MCF 10A (cell line): ENCODE measurements around the gene PHACTR3. TPM values are rescaled to one million over a fixed set of nuclear protein-coding genes. Genes with fewer than 3 reads are reported as not detected.
A peak's percentile ranks its signal among the peaks of the same experiment; 100 is the strongest.

Source experiments
- BruUV-seq: library from RNA; stranded (reverse); fragments of 400-500 nt; replicated peaks from 2 replicates; lab custom pipeline; 2021; lab: Mats Ljungman, UMichigan
- CTCF ChIA-PET: fragments of 300-600 bp; sonication (Branson Sonifier 250); formaldehyde crosslinking; extraction: SDS; loops from one replicate; lab custom pipeline; 2021; ENCODE audit warnings: antibody characterized with exemption, inconsistent platforms; lab: Yijun Ruan, JAX
- POLR2A ChIA-PET: fragments of 300-600, 350-650 bp; sonication (Branson Sonifier 250); formaldehyde crosslinking; extraction: SDS; loops from one replicate; lab custom pipeline; 2020; ENCODE audit warnings: antibody characterized with exemption, inconsistent platforms; lab: Yijun Ruan, JAX
- DNase-seq: peaks from one replicate; pipeline ENCODE4 v3.0.0-alpha.2; 2018; ENCODE audit not compliant: unreplicated experiment
- H3K27ac Mint-ChIP-seq: one replicate; pipeline ENCODE4 v1.8.0; 2022; ENCODE audit warnings: mild to moderate bottlenecking, low read depth, mixed read lengths; ENCODE audit not compliant: unreplicated experiment
- H3K27me3 Mint-ChIP-seq: one replicate; pipeline ENCODE4 v1.8.0; 2022; ENCODE audit warnings: mixed read lengths; ENCODE audit not compliant: insufficient read depth, unreplicated experiment
- H3K36me3 Mint-ChIP-seq: one replicate; pipeline ENCODE4 v1.8.0; 2022; ENCODE audit warnings: mild to moderate bottlenecking, moderate library complexity, mixed read lengths; ENCODE audit not compliant: insufficient read depth, unreplicated experiment
- H3K4me1 Mint-ChIP-seq: one replicate; pipeline ENCODE4 v1.8.0; 2022; ENCODE audit warnings: mixed read lengths; ENCODE audit not compliant: insufficient read depth, unreplicated experiment
- H3K4me3 Mint-ChIP-seq: one replicate; pipeline ENCODE4 v1.8.0; 2022; ENCODE audit warnings: mild to moderate bottlenecking, moderate library complexity, mixed read lengths; ENCODE audit not compliant: unreplicated experiment
- H3K9me3 Mint-ChIP-seq: one replicate; pipeline ENCODE4 v1.8.0; 2022; ENCODE audit warnings: mixed read lengths; ENCODE audit not compliant: unreplicated experiment
- intact Hi-C: fragments of 100-400 bp; cut with micrococcal nuclease; formaldehyde crosslinking; loops from 2 replicates; pipeline ENCODE4 v1.14.1; 2022
- total RNA-seq: library from RNA; stranded (reverse); gene quantifications from 2 replicates; pipeline ENCODE4 v1.2.3, GENCODE V29; 2022
- TF ChIP-seq, protein P1 (sequence below): fragments of 200-600 bp; IDR thresholded peaks from one replicate; pipeline ENCODE4 v1.8.0; 2022; ENCODE audit warnings: antibody characterized with exemption, mild to moderate bottlenecking; ENCODE audit not compliant: unreplicated experiment

The PHACTR3 gene
- total RNA-seq, 1 experiment from 2014 or later = 22.8 TPM

DNA sequence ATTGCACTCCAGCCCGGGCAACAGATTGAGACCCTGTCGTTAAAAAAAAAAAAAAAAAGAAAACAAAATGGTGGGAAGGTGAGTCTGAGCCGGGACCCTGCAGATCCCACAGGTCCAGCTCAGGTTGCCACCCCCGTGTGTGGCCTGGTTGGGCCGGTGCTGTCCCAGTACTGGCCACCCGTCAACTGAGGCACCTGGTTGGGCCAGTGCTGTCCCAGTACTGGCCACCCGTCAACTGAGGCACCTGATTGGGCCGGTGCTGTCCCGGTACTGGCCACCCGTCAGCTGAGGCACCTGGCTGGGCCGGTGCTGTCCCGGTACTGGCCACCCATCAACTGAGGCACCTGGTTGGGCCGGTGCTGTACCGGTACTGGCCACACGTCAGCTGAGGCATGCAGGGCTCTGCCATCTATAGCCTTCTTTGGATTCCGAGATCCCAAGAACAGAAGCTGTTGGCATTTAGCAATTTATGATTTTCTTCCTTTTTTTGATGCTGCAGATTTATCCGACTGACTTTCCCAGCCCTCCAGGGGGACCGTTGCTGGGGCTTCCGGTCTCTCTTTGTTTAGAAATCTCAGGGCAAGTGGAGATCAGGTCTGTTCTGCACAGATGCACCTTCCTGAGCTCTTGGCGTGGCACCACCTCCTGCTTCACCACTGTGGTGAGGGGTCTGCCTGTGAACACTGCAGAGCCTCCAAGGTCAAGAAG is 215.3 kb downstream of the PHACTR3 start:
- Mint-ChIP-seq H3K9me3 (no peaks in the 10 kb centered on the region), H3K36me3 (no peaks in the 10 kb centered on the region), H3K4me1 (peaks cover 24% of the 10 kb centered on the region), H3K27me3 (no peaks in the 10 kb centered on the region), H3K27ac (peak overlapping the region; percentile 97), H3K4me3 (no peak overlapping the region)
- ChIA-PET CTCF (interaction anchor here (0.5 to 3.3 kb wide), 10 partner anchors 11 to 254 kb away, joined by 3 to 36 read pairs (median 3); no protein-coding TSS in a partner anchor), POLR2A (interaction anchor here (0.6 to 3.1 kb wide), 7 partner anchors 10 to 121 kb away, joined by 3 to 18 read pairs (median 3); partner anchors contain the start of gene FAM217B)
- intact Hi-C loops = no loop called here
- TF ChIP-seq, protein P1, sequence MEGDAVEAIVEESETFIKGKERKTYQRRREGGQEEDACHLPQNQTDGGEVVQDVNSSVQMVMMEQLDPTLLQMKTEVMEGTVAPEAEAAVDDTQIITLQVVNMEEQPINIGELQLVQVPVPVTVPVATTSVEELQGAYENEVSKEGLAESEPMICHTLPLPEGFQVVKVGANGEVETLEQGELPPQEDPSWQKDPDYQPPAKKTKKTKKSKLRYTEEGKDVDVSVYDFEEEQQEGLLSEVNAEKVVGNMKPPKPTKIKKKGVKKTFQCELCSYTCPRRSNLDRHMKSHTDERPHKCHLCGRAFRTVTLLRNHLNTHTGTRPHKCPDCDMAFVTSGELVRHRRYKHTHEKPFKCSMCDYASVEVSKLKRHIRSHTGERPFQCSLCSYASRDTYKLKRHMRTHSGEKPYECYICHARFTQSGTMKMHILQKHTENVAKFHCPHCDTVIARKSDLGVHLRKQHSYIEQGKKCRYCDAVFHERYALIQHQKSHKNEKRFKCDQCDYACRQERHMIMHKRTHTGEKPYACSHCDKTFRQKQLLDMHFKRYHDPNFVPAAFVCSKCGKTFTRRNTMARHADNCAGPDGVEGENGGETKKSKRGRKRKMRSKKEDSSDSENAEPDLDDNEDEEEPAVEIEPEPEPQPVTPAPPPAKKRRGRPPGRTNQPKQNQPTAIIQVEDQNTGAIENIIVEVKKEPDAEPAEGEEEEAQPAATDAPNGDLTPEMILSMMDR = no peak
- no peak for DNase-seq
- no TSS peak for BruUV-seq

DNA sequence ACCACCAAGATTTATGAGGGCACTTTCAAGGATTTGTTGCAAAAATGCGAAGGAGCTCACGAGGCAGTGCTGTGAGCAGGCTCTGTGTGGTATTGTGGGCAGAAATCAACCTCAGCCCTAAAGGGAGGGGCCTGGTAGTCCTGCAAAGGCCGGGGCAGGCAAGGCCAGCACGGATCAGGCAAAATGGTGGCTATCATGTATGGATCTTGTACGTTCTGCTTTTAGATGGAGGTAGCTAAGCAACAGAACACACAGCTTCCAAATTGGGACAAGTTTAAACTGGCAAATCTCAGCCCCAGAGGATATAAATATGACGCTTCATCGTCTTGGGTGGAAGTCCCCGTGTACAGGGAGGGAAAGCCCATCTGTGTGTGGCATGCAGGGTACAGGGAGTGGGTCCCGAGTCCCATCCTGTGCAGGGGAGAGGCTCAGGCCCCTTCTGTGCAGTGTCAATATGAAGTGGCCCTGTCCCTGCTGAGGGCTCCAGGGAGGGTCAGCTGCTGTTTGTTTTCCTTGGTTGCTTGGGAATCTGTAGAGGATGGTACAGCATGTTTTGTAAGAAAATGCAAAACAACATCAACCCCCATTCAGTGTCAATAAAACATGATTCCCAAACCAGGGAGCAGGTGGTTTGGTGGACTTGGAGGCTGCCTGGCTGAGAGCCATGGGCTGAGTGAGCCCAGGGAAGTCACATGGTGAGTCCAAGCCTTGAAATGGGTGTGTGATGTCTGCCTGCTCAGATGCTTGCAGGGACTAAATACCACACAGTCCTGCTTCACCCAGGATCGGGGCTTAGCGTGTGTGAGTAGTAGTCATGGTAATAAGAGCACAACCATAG is 216.1 kb downstream of the PHACTR3 start:
- ChIA-PET CTCF (interaction anchor here (0.5 to 3.3 kb wide), 9 partner anchors 21 to 121 kb away, joined by 3 to 36 read pairs (median 4); no protein-coding TSS in a partner anchor), POLR2A (interaction anchor here (0.6 to 3.1 kb wide), 8 partner anchors 9 to 155 kb away, joined by 3 to 18 read pairs (median 3); partner anchors contain the start of gene FAM217B)
- no TSS peak for BruUV-seq
- TF ChIP-seq, protein P1 = no peak
- H3K4me1 Mint-ChIP-seq = peaks cover 28% of the 10 kb centered on the region
- peak overlapping the region; percentile 17 for H3K4me3 Mint-ChIP-seq
- no peaks in the 10 kb centered on the region for H3K9me3 Mint-ChIP-seq
- no peaks in the 10 kb centered on the region for H3K27me3 Mint-ChIP-seq
- peak; percentile 22 for DNase-seq
- peak overlapping the region; percentile 97 for H3K27ac Mint-ChIP-seq
- intact Hi-C loops = no loop called here
- H3K36me3 Mint-ChIP-seq = no peaks in the 10 kb centered on the region

DNA sequence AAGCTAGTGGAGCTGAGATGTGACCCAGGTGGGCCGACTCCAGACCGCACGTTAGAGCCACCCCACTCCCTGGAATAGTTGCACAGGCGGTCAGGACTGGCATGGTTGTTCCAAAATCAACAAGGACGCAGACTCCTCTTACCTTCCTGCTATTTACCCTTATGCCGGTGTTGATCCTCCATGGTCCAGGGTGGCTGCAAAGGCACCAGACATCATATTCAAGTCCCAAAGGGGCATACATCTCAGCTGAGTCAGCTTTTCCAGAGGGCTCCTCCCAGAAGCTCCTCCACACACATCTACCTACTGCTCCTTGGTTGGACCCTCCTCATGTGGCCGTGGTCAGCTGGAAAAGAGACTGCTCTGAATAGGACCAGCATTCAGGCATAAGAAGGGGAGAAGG is 216.9 kb downstream of the PHACTR3 start:
- CTCF ChIA-PET = interaction anchor here (0.8 to 3.3 kb wide), 4 partner anchors 22 to 38 kb away, joined by 3 to 36 read pairs (median 4); no protein-coding TSS in a partner anchor
- no peaks in the 10 kb centered on the region for H3K36me3 Mint-ChIP-seq
- H3K9me3 Mint-ChIP-seq = no peaks in the 10 kb centered on the region

More for the DNA sequence above, 216.9 kb downstream of the PHACTR3 start:
- BruUV-seq = no TSS peak
- Mint-ChIP-seq H3K27ac (peak overlapping the region; percentile 97), H3K4me1 (peaks cover 34% of the 10 kb centered on the region), H3K4me3 (no peak overlapping the region), H3K27me3 (no peaks in the 10 kb centered on the region)
- POLR2A ChIA-PET = interaction anchor here (0.7 to 3.1 kb wide), 2 partner anchors 12 to 15 kb away, joined by 3 to 18 read pairs; no protein-coding TSS in a partner anchor
- TF ChIP-seq, protein P1 = no peak
- intact Hi-C loops = no loop called here
- DNase-seq = no peak
